TTC549 (cell line): ENCODE measurements around the gene AIRE.
"Not testable (repeated sequence)": the region's sequence is repeated elsewhere in the genome, so short reads cannot be mapped to it uniquely, and the experiment has no call there.

Source experiments
- FAIRE-seq: peaks from 2 replicates; lab custom pipeline; 2012; peaks lifted over from hg19 to GRCh38; lab: Jason Lieb, UNC

Gene AIRE

GRCh38 chr21:44285138-44285992, at the start of gene AIRE:
TSS of gene AIRE (plus strand) at chr21:44285876. CDS start at chr21:44286007, 131 bp downstream.
- FAIRE-seq, result no peak

- FAIRE-seq, result not testable (repeated sequence)
Observed at GRCh38 chr21:44240353-44240752, 45.3 kb upstream of the AIRE start.

DNA sequence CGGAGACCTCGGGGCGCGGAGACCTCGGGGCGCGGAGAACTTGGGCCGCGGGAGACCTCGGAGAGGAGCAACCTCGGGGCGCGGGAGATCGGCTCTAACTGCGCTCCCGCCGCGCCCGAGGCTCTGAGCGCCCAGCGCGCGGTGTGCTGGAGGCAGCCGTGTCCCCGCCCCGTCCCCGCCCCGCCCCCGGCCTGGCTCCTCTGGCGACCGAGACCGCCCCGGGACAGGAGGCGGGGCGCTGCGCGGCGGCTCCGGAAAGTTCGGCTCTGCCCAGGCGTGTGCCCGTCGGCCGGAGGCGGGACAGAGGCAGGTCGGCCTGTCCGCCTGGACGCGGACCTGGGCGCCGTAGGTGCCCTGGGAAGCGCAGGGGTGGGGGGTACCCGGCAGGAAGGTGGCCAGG, 44.8 kb upstream of the AIRE start, which contains the start of gene ICOSLG:
Gene ICOSLG (minus strand): TSS at position 102 of the 400 bp plus-strand sequence. CDS start 126 bp downstream, outside the sequence.
- not testable (repeated sequence) for FAIRE-seq

GRCh38 chr21:44241281-44241680, 44.4 kb upstream of the AIRE start:
- not testable (repeated sequence) for FAIRE-seq

DNA sequence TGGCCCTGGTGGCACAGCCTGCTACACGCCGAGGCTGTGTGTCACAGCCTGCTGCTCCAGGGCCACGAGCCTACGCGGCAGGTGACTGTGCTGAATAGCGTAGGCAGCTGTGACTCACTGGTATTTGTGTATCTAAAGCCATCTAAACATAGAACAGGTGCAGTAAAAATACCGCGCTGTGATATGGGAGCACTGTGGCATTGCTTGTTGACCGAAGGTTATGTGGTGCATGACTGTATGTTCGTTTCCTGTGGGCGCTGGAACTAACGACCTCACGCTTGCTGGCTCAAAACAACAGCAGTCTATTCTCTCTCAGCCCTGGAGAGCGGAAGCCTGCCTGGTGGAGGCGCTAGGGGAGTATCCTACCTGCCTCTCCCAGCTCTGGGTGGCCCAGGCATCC, 41.7 kb upstream of the AIRE start:
- FAIRE-seq, result not testable (repeated sequence)

- not testable (repeated sequence) for FAIRE-seq
Observed at GRCh38 chr21:44247904-44248303, 37.8 kb upstream of the AIRE start.

- FAIRE-seq, result not testable (repeated sequence)
Observed at GRCh38 chr21:44249204-44250037, 36.3 kb upstream of the AIRE start.

GRCh38 chr21:44253832-44254710, 31.6 kb upstream of the AIRE start:
- no peak for FAIRE-seq

- no peak for FAIRE-seq
Observed at GRCh38 chr21:44255511-44255981, 30.1 kb upstream of the AIRE start.

- FAIRE-seq, result no peak
Observed at GRCh38 chr21:44258056-44258725, 27.5 kb upstream of the AIRE start.

DNA sequence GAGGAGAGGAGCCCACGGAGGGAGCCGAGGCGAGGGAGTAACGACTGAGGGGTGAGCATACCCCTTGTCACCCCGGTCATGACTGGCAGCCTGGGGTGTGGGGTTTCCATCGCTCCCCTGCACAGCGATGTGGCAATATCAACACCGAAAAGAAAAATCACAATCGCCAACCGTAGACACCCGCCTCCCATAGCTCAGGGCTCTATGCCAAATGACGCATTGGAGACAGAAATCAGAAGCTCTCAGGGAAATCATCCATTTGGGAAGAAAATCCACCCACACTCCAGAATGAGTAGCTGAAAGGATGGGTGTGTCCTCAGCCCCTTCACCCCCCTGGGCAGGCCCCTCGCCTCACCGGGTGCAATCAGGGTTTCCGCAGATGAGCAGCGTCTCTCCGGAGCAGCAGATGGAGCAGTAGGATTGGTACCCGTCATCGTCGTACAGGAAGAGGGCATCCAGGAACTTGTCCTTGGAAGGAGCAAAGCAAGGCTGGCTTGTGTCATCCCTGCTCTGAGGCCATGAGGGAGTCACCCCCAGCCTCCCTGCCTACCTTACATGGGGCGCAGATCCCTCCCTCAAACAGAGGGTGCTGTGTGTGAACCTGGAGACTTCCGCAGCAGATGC, 26.5 kb upstream of the AIRE start:
- FAIRE-seq, result no peak

DNA sequence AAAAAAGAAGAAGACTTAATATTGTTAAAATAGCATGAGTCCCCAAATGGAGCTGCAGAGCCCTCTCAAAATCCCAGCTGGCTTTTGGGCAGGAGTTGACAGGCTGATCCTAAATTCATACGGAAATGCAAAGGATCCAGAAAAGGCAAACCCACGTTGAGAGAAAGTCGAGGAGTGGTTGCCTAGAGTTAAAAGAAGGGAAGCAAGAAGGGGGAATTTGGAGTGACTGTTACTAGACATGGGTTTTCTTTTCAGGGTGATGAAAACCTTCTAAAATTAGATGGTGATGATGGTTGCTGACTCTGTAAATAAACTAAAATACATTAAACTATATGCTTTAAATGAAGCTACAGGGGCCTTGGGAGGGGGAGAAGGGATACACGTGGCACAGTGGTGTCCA, 25.6 kb upstream of the AIRE start:
- no peak for FAIRE-seq

- no peak for FAIRE-seq
Observed at GRCh38 chr21:44260791-44261631, 24.7 kb upstream of the AIRE start.

- no peak for FAIRE-seq
Observed at GRCh38 chr21:44261675-44262295, 23.9 kb upstream of the AIRE start, which contains the start of gene DNMT3L. TSS of gene DNMT3L (minus strand) at chr21:44261897. CDS start at chr21:44261259, 638 bp downstream.

DNA sequence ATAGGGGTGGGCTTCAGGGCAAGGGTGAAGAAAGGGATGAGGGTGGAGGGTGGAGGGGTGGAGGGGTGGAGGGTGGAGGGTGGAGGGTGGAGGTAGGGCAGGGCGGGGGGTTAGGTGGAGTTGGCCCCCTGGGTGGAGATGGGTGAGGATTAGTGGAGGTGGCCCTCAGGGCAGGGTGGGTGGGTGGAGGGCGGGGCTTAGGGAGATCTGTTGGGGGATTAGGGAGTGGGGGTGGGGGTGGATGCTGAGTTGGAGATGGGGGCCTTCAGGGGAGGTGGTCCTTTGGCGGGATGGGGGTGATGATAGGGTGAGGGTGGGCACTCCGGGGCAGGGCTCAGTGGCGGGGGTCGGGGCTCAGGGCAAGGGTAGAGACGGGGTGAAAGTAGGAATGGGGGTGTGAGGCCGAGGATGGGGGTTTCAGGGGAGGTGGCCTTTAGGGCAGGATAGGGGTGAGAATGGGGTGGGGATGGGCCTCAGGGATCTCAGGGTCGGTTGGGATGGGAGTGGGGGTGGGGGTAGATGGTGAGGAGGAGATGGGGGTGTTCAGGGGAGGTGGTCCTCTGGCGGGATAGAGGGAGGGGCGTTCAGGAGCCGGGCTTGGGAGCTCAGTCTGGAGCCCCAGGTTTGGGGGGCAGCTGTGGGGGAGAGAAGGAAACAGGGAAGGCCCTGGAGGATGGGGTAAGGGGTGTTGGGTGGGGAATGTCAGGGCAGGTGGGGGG, 23.2 kb upstream of the AIRE start:
- no peak for FAIRE-seq

DNA sequence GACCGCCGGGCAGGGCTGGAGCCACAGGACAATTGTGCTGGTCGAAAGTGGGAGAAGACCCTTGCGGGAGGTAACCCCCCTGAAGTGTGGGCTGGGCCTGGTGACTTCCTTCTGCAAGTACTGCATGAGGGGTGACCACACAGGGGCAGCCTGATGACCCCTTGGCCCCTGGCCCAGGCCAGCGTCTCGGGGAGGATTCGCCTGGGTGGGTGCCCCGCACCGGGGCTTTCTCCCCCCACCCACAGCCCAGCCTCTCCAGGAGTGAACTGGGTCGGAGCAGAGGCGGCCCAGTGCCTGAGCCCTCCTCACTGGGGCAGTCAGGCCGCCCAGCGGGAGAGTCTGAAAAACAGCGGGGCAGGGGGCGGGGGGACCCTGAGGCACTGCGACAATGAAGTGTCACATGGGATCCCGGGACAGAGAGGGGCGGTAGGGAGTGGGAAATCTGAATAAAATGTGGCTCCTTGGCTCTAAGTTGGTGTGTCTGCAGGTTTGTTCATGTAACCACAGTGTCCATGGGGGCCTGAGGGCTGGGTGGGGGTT, 22.4 kb upstream of the AIRE start:
- no peak for FAIRE-seq

GRCh38 chr21:44263768-44264167, 21.9 kb upstream of the AIRE start:
- FAIRE-seq, result no peak

DNA sequence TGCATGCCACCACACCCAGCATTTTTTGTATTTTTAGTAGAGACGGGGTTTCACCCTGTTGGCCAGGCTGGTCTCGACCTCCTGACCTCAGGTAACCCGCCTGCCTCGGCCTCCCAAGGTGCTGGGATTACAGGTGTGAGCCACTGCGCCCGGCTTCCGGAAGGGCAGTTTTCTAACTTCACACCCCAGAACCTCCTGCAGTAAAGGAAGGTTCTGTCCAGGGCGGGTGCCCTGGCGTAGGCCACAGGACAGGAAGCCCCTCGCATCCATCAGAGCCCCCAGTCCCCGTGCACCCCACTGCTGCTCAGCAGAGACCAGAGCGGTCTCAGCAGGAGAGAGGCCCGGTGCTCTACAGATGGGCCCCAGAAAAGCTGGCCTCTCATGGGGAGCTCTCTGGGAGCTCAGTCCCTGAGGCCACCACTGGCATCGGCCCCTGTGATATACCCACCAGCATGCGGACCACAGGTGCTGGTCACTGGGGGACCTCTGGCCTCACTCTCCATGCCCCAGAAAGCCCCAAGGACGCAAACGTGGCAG, 19.9 kb upstream of the AIRE start:
- FAIRE-seq, result no peak
